SIG-M5 (cell line): ENCODE data around the gene TBC1D19.

Experiments used
- DNase-seq: peaks from one replicate; lab custom pipeline; 2025; lab: John Stamatoyannopoulos, UW

Gene TBC1D19

DNA sequence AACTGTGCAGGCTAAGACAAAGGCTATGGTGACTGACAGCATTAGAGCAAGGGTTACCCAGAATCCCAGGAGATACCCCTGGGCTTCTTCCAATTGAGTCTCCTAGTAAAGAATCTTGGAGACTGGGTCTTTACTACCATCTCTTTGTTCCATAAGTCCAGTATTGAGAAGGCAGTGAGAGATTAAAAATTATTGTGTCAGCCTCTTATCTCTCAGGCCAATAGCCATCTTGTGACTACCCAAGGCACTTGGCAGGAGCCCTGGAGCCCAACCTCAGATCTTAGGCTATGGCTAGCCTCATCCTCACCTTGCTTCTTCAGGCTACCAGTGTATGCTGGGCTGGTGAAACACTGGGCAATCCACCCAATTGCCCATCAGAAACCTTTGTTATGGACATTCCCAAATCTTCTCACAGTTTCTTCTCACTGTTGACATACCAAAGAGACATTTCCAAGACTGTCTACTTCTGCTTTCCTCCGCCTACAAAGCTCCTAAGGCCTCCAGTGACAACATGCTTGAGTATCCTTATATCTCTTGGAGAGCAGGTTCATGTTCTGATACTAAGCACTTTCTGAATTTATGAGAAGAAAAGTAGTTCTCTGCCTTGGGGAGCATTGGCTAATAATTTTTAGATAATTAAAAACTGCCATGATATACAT, 200.5 kb downstream of the TBC1D19 start:
- DNase-seq, result no peak

DNA sequence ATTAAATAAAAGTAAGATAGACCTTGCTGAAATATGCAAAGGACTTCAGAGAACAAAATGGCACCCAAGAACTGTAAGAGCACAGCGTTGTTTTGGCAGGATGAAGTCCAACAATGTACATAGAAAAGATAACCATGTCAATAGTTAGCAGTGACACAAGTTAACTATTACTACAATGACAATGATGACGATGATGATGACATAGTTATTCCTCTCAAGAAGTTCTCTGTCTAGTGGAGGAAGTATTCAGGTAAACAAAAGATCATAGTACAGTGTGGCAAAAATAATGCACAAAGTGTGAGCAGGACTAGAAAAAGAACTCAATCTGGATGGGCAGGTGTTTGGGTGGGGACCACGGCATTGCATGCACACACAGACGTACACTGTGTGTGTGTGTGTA, 201.4 kb downstream of the TBC1D19 start:
- DNase-seq, result no peak

DNA sequence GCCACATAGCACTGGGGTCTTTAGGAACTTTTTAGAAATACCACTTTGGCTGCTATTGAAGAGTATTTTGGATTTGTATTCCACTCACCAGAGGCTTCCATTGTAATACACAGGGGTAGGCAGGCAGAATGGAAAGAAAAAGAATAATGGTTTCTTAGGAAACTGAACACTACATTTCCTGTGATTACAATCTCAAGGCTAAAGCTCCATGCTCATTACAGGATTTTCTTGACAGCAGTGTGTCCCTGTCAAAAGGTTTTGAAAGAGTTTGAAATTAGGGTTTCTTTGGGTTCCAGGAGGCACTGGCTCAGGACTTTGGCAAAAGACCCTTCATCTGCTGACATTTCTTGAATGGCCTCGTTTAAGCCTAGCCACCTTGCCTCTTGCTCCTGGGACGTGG, 201.9 kb downstream of the TBC1D19 start:
- no peak for DNase-seq

DNA sequence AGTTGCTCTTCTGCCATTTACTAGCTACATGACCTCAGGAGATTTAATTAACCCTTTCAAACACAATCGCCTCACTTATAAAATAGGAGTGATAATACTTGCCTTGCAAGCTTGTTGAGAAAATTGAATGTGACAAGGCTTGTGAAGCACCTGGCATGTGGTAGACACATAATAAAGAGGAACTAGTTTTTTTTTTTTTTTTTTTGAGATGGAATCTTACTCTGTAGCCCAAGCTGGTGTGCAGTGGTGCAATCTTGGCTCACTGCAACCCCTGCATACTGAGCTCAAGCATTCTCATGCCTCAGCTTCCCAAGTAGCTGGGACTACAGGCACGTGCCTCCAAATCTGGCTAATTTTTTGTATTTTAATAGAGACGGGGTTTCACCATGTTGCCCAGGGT, 203.0 kb downstream of the TBC1D19 start:
- DNase-seq, result no peak

DNA sequence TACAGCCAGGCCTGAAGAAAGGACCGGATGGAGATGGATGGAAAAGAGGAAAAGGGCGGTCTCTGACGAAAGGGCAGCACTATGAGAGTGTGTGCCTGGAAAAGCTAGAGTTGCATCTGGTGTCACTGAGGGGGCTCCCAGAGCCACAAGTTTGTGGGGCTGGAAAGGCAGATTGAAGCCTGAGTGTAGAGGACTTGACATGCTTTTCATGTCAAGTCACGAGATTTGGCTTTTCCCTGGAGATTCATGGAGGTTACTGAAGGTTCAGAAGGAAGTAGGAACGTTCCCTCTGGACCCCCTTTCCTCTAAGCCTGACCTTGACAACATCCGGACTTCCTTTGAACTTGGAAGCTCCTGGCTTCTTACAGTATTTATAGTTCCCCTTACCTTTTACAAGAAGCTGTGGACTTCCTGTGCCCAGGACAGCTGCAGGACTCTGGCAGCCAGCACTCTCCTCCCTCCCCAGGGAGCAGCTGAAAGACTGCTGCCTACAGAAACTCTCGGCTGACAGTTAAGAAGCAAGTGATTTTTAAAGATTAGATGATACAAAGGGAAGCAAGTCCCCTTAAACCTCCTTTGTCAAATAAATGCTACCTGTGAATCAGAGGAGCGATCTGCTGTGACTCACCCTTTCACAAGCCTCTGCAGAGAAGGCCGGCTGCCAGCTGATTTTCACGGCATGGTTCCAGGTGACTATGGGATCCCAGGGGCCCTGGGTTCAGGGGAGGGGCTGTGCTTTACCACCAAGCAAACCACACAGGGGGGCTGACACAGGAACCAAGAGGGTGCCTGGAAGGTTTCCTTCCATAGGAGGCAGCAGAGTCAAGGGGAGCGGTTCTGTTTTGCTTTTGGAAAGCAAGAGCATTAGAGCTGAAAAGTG, 203.8 kb downstream of the TBC1D19 start:
- no peak for DNase-seq

DNA sequence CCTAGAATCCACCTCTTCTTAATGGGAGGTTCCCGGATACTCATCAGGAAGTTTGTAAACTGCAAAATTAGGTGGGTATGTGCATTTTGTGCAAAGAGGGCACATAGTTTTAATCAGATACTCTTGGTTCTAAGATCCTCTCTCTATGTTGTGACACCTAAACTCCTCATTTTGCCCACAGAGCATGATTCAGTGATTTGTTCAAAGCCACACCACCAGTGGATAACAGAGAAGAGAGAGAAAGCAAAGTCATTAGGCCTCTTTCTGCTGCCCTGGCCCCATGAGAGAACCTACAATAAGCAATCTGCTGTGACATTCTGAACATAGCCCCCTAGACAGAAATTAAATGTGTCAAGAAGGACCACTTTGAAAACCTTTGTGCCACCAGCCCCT, 204.5 kb downstream of the TBC1D19 start:
- no peak for DNase-seq

DNA sequence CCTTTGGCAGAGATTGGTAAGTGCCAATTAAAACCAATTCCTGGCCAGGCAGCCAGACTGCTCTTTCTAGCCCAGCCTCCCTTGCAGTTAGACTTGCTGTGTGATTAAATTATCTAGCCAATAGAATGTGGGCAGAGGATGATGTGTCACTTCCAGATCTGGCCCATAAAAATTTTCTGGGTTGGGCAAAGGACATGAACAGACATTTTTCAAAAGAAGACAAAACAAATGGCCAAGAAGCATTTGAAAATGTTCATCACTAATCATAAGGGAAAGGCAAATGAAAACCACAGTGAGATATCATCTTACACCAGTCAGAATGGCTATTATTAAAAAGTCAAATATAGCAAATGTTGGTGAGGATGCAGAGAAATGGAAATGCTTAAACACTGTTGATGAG, 205.3 kb downstream of the TBC1D19 start:
- no peak for DNase-seq

DNA sequence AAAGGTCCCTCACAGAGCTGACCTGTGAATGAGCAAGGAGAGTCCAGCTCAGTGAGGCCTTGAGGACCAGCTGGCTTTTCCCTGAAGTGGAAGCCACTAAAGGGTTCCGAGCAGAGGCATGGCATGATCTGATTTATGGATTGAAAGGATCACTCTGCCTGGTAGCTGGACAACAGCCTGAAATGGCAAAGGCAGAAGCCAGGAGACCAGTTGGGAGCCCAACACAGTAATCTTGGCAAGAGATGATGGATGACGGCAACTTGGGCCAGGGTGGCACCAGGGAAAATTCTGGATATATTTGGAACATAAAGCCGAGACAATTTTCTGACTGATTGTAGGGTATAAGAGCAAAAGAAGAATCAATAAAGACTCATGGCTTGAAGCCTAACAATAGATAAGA, 207.5 kb downstream of the TBC1D19 start:
- DNase-seq, result no peak

DNA sequence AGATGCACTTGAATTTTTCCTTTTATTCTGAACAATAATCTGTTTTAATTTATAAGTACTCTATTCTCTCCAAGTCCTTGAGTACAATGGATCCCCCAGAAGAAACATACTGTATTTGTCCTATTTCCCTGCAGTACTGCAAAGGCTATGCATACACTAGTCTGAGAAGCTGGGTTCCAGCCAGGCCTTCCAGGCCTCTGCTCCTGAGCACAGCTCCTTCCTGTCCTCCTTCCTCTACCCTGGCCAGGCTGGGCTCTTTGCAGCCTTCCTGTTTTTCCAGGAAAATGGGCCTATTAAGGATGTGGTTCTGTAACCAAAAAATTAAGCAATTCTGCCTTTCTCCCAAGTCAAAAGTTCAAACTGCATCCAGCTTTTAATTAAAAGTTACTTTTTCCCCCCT, 208.8 kb downstream of the TBC1D19 start:
- DNase-seq, result no peak

DNA sequence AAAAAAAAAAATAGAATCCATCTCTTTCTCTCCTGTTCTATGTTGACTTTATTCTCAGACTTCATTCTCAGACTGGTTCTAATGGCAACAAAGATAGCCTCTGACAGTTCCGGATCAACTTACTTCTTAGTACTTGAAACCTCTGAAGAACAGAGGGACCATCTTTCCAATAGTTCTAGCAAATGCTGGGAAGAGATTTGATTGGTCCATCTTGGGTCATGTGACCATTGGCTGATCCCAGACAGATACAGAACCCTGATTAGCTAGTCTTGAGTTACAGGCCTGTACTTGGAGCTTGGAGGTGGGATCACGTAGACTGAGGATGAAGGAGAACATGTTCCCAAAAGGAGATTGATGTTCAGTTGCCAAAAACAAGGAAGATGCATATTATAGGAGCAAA, 209.9 kb downstream of the TBC1D19 start:
- no peak for DNase-seq

DNA sequence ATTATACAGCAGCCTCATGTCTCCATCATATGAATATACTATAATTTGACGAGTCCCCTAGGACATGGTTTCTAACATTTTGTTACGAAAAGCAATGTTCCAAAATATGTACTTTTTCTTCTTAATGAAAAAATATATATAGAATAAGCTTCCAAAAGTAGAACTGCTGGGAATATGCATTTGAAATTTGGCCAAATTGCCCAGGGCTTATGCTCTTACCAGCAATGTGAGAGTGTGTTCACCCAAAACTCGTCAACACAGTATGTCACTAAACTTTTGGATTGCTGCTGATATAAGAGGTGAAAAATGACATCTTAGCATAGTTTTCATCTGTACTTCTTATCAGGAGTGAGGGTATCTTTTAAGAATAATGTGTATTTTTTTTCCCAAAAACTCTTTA, 212.2 kb downstream of the TBC1D19 start:
- DNase-seq, result no peak

DNA sequence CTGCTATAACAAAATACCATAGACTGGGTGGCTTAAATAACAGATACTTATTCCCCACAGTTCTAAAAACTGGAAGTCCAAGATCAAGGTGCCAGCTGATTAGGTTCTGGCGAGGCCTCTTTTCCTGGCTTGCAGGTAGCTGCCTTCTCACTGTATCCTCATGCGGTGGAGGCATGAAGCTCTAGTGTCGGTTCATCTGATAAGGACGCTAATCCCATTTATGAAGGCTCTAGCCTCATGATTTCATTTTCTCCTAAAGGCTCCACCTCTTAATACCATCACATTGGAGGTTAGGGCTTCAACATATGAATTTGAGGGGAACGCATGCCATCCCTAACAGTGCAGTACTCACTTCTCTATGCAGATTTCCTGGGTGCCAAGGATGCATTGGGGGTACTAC, 218.9 kb downstream of the TBC1D19 start:
- DNase-seq, result no peak

DNA sequence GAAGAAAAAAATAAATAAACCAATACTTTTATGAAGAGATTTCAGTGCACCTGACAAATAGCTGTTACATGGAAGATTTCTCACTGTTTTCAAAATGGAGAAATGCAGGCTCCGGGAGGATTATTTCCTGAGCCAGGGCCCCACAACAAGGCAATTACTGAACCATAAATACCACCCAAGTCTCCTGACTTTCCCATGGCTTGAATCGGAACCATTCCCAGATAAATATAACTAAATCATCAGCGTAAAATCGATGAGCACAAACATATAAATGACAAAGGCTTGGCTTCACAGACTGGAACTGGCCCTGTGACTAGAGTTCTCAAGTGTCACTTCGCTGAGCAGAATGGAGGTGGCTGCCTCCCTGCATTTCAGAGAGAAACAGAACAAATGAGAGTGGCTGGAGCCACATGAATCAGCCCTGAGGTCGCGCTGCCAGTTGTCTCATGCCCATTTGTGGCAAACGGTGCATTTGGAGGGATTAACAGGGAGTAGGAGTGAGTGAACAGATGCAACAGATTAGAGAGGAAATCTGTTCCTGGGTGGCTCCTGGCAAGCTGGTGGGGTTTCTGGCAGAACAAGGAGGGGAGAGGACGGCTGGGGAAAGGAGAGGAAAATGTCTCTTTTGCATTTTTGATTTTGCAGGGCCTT, 219.5 kb downstream of the TBC1D19 start:
- no peak for DNase-seq

DNA sequence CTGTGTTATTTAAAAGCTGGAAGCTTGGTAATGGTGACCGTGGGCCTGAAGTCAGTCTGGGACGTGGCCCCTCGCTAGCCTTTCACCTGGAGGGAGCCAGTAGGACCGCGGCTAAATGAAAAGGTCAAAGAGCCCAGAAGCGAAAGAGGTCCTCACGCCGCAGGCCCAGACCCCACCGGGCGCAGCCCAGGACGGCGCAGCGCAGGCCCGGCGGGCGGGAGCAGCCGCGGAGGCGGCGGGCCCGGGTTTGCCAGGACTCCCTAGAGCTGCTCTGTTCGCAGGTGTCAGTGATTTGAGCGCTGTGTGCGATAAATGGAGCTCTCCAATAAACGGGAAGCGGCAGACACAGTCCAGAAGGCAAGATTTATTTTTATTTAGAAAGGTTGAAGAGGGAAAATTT, 220.6 kb downstream of the TBC1D19 start:
- no peak for DNase-seq

DNA sequence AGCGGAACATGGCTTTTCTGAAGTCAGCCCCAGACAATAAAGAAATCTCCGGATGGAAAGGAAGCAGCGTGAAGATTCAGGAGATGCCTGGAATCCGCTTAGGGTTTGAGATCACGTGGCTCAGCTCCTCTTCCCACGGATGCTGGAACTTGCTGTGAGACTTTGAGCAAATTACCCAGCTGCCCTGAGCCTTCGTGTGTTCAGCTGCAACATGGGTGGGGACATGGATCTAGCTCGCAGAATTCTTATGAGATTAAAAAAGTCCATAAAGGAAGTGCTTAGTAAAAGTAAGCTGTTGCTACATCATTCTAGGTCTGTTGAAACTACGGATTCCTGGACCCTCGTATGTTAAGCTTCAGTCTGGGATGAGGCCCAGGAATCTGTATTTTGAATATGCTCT, 221.0 kb downstream of the TBC1D19 start:
- DNase-seq, result no peak
